ENCODE measurements around the gene NRG3.

The NRG3 gene

DNA sequence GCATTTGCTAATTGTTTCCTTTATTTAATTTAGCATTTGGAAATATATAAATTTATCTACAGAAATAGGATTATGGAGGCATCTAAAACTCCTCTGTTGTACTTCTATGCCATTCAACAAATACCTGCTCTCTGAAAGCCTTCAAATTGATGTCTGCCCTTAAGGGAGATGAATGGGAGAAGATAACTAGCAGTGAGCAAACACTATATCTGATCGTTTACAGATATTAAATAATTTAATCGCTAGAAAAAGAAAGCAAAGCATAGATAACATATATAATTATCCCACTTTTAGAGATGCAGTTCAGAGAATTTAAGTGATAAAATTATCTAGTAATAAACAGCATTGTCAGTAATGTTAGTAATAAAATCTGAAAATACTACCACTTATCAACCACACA is 524.9 kb downstream of the NRG3 start:
- no peak for DNase-seq

DNA sequence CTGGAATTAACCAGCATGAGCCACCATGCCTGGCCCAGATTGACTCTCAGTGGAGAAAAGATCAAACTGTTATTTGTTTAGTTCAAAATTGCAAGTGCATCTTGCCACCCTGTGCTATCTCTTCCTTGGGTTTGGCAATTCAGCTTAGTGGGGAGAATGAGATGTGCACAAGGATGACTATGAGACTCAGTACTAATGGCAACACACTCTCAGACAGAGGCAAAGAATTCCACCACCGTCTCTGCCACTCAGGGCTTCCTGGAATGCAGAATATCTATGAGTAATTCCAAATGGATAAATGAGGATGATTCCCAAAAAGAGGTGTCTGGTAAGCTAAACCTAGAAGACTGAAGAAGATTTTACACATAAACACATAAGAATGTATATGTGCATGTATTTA is 525.8 kb downstream of the NRG3 start:
- DNase-seq: no peak

DNA sequence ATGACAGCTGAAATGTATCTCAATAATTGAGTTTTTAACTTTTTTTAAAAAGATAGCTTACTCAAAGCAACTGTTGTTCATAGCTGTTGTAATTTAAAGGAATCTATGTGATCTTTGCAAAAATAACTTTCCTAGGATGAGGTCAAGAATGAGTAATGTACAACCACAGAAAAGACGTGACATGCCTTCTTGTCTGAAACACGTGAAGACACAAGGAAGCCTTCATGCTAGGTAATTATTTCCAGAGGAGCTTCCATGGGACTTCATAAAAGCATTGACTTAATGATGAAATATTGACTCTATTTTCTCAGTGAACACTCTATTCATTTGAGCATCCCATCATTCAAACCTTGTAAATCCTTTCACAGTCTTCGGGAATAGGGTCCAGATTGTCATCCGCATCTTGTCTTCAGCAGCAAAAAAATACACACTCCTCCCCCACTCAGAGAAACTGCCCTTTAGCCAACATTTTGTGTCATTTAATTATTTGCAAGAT is 528.0 kb downstream of the NRG3 start:
- DNase-seq: no peak

DNA sequence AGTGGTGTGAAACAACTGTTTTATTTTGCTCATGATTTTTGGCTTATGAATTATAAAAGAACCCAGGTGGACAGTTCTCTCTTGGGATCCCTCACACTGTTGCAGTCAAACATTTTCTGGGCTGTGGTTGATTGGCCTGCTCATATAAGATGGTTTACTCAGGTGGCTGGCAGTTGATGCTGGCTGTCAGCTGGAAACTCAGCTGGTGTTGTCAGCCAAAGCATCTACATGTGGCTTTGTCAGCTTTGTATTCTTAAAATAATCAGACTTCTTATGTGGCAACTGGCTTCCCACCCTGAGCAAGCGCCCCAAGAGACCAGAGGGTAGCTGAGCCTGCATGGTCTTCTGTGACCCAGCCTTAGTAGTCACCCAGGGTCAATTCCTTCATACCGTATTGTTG is 534.7 kb downstream of the NRG3 start:
- no peak for DNase-seq

DNA sequence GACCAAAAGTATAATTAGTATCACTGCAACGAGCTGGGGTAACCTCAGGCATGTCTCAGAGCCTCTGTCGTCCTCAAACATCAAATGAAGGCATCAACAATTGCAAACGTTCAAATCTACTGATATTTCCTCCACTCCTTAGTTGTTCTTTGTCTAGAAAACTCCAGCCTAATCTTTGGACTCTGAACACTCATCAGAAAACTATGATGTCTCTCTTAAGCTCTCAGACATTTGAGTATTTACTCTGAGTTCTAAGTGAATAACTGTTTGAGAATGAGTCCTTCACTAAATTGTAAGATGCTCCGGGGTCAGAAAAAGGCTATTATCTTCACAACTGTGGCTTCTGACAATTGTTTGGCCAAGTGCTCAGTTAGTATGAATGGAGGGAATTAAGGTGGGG is 536.4 kb downstream of the NRG3 start:
- no peak for DNase-seq

DNA sequence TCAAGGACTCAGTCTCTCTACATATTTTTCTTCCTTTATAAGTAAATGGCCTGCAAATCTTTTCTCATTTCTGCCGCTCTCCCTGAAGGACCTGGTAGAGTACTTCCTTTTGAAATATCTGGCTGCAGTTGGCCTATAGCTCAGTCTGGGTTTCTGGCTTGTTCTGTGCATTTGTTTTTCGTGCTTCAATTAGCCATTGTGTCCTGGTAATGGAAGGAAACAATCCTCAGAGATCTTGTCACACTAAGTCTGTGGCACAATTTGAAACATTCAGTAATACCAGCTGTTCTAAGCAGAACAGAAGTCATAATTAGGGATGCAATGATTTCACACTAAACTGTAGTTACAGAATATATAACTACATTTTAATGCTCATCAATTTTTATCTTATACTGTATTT is 545.0 kb downstream of the NRG3 start:
- DNase-seq: no peak

DNA sequence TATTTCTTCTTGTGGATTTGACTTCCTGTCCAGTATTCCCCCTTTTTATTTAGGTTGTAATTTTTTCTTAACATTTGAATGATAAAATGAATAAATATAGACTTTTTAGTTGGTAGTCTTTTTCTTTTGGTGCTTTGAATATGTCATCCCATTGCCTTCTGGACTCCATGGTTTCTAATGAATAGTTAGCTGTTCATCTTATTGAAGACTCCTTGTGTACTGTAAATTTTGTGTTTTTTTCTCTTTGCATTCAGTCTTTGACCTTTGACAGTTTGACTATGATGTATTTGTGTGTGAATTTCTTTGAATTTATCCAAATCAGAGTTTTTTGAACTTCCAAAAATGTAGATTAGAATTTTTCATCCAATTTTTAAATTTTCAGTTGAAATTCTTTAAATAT is 554.3 kb downstream of the NRG3 start:
- DNase-seq: no peak

DNA sequence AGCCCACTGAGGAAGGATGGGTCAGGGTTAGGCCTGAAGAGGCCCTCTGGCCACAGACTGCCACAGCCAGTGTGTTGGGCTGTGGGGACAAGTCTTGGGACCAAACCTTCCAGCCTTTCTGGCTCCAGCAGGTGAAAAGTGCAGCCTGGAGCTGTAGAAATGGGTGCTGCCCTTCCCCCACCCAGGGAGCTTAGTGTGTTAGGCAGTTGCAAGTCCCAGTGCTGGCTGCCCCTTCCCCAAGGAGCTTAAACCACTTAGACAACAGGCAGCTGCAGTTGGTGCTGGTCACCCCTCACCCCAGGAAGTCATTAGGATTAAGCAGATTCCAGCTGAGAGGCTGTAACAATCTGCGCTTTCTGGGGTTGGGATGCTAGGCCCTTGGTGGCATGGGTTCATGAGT is 563.3 kb downstream of the NRG3 start:
- no peak for DNase-seq

DNA sequence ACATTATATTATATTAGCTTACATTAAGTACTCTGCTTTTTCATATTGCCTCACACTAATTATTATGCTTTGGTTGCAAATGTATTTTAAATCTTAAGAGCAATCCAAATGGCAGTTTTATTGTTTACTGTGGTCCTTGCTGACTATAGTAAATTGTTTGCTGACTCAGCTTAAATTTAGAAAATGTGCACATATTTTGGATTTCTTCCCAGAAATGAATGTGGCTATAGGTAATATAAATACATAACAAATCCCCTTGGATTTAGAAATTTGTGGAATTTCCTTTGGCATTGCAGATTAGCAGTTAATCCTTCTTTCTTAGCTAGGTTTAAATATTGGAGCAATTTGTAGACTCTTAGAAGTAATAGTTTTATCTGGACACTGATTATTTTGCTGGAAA is 565.8 kb downstream of the NRG3 start:
- DNase-seq: no peak

DNA sequence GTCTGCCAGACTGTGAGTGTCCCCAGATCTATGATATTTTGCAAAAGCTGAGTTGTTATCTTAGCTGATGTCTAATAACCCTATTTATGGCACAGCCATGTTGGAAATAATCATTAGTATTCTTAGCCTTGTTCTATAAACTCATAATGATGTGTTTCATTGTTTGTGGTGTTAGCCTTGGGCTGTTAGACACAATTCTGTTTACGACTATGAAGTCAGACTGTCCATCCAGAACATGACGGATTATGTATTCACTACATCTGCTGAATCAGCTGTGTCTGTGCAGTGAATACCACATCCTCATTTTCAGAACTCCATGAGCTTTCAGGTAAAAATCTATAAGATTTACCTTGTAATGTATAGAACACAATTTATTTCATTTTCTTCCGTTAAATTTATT is 577.1 kb downstream of the NRG3 start:
- no peak for DNase-seq

DNA sequence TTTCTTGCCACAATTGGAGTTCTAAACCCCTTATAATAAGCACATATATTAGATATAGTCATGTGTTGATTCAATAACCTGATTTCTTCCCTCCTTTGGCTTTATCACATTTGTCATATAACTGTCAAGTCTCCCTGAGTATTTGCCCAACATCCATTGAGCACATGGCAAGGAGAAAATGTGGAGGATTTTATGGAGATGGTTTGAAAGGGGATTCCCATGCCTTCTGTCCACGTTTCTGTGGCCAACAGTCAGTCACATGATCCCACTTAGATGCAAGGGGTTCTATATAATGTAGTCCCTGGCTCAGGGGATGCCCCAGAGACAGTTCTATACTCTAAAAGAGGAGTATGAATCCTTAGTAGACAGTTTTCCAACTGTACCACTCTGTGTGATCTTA is 577.7 kb downstream of the NRG3 start:
- no peak for DNase-seq

DNA sequence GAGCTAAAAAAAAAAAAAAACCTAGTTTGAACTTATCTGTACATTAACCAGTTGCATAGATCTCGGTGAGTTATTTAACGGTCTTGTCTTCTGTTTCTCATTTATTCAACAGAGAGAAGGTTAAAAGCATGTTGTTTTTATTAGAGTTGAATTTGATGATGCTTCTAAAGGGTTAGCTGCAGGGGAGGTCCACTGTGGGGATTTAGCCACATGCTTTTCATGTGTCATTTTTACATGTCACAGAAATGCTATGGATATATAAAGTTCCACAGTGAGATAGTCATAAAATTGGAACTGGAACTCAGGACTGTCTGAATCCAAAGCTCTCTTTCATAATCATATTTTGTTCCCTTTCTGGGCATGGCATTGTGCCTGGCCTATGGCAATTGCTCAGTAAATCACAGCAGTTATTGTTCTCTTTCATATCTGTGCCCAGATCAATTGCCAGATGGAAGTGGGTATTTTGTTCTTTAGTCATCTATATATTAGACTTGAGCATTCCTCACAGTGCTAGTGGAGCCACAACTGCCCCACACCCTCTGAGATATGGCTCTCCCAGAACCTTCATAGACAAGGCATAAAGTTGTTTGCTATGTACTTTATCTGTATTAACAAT is 578.8 kb downstream of the NRG3 start:
- DNase-seq: no peak

DNA sequence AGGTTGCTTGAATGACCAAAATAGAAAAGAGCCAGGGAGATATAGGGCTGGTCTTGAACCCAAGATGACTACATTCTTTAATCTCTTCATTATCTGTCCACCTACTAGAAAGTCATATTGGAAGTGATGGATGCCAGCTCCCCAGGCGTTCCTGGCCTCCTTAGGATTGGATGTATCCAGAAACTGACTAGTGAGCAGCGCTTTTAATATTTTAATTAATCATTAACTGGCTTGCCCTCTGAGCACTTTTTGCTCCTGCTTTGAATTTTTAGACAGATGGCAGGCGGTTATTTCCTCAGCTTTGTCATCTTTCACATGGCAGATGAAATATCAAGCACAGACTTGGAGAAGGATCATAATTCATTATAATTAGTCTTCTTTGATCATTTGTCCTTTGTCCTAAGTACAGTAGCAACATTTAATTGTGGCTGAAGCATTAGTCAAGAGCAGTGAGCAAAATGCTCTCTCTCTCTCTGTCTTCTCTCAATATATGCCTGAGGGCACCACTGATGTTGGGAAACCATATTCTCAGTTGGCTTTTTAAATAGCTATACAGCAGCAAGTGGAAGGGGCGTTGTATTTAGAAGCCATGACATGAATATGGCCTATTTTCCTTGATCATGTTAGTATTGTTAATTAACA is 588.0 kb downstream of the NRG3 start:
- DNase-seq: no peak

DNA sequence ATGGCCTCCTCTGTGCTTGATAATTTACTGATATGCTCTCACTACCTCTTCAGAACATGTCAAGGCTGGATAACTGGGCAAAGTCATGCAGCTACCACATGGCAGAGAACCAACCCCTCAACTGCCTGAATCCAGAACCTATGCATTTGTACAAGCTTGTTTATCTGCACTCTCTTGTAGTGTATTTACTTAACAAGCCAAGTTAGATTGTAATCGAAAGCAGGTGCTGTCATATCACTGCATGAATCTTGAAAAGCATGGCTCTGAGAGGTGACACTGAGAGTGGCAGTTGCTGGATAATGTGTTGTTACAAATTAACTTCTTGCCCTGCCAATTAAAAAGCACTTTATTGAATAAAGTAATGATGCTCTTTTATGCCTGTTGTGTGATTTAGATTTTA is 588.6 kb downstream of the NRG3 start:
- no peak for DNase-seq

DNA sequence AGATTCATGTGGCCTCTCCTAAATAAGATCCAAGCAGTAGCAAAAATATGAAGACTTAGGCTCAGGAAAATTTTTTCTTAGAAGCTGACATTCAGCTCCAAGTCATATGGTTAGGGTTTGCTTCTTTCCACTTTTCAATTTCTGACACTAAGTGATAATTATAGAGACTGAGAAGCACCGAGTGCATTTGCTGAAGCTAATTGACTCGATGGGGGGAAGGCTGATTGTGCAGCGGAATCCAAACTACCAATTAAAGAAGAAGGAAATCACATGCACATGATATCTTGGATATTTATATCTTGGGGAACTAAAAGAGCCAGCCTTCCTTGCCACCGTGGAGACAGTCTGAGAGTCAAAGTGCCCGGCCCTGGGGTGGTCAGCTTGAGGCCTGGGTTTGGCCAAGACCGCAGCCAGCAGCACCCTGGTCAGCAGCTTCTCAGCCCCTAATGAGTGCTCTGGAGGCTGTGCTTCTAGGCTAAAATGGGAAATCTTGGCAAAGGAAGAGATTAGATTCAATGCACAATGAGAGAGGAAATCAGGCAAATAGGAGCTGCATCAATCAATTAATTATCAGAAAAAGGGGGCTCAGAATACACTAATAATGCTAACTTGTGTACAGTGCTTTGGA is 589.3 kb downstream of the NRG3 start:
- DNase-seq: no peak

DNA sequence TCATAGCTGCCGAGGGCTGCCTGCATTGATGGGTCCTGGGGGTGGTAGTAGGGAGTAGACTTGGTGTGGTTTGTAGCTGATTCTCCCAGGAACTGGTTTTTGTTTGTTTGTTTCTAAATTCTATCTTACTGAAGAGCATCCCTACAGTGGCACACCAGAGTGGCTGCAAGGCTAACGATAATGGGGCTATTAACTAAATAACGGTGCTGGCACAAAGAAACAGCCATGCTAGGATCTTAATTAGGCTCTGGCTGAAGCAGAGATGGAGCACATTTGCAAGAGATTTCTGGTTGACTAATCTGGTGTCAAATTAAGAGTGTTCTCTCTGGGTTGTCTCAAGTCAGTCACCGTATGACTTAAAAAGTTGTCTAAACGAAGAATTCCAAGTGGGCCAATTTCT is 590.0 kb downstream of the NRG3 start:
- DNase-seq: no peak

DNA sequence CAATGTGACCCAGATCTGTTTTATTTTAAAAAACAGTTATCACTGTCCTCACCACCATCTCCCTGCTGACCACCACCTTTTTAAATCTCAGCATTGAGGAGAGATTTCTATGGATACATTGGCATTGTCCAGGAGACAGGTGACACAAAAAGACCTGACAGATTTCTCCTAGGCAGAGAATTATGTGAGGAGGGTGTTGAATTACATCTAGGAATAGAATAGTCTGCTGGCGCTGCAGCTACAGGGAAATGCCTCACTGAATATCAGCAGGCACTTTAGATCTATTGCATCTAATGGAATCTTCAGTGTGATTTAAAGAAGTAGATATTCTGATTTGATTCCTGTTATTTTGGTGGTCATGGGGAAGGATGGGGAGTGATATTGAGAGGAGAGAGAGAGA is 593.5 kb downstream of the NRG3 start:
- DNase-seq: no peak

DNA sequence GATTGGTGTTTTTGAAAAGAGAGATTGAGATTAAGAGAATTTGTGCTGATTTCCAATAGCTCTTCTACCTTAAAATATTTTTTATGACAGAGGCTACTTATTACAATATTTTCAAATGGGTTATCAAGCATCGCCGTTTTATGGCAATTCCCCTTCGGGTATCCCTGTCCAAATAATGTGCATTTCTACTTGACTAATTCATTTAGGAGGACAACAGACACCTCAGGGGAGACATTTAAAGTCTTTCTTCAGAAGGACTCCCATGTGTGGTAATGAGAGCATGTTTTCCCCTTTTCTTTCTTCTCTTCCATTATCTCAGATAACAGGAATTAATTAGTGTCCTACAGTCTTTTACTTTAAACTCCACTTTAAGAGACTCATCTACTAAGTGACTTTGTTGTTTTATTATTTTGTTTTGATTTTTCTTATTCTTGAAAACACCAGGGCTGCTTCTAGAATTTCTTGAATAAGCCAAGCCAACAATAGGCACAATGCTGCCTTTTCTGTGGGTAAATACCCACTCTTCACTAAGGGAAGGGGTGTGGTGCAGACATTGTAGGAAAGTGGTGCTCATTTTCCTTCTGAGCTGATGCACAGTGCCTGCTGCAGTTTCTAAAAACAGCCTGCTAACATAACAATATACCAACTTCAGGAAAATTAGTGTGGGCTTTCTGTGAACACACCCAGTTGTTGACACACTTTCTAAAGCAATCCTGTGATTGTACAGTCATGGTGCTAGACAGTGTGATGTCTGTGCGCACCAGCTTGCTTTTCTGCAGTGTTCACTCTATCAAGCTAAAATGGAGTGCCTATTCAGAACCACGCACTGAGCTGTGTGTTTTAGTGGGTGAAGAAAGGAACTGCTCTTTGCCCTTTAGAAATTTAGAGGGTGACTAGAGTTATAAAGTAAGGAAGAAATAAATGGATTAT is 597.7 kb downstream of the NRG3 start:
- DNase-seq: no peak

DNA sequence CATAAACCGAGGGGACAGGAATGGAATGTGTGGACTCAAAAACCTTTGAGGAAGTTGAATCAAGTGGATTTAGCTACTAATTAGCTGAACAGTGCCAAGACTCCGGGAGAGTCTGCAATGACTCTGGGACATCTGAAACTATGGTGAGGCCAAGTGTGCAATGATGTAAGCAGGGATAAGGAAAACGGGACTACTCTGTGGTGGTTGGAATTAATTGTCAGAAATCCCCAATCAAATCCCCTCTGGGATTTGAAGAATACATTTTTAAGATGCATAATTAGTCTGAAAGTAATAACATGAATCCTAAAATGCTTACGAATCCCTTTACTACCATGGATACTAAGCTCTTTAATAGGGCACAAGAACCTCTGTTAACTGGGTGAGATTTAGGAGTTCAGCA is 602.8 kb downstream of the NRG3 start:
- DNase-seq: no peak

DNA sequence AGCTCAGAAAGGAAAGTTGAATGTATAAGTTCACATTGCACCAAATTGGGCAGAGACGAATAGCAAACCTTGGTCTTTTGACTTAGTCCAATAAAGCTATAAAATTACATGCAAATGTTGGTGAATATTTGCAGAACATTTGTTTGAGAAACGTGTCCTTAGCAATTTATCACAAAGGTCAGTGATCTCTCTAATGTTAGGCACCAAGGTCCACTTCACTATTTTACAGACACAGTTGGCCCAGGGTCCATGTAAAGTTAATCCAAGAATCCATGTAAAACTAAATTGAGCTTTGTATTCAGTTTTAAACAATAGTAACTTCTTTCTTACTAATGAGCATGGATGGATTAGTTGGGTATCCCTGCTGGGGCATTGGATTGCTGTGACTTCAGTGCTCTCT is 617.7 kb downstream of the NRG3 start:
- DNase-seq: no peak

DNA sequence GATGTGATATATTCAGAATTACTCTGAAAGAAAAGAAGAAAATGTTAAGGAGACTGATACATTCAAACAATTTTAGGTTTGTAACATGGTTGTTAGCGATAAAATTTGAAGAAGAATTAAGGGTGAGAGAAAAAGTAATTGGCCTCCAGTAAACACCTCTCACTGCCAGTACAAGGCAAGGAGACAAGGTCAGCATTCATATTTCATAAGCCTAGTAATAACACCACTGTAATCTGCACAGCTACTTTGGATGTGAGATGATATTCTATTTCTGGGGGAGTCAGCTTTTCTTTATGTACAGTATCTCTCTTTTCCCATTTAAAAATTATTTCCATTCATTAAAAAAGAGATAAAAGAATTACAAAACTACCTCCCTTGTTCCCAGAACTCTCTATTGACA is 621.1 kb downstream of the NRG3 start:
- DNase-seq: no peak

DNA sequence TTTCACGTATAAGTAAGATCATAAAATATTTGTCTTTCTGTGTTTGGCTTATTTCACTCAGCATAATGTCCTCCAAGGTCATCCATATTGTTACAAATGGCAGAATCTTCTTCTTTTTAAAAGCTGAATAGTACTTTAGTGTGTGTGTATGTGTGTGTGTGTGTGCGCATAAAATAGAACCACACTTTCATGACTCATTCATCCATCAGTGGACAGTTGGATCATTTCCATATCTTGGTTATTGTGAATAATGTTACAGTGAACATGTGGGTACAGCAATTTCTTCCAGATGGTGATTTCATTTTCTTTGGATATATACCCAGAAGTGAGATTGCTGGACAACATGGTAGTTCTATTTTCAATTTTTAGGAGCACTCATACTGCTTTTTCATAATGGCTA is 622.4 kb downstream of the NRG3 start:
- no peak for DNase-seq

DNA sequence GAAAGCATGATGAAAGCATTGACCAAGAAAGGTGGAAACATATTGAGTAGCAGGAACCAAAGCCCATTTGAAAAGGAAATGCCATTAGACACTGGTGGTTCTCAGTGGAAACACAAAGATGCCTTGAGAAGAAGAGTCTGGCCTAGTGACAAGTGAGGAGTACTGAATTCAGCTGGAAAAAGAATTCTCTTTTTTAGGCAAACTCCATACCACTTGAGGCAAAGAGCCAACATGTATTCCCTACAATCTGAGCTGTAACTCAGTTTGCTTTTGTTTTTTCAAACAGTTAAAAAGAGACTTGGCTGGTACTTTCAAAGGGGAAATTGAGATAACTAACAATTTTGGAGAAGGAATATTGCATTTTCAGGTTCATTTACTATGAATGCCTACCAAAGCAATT is 624.0 kb downstream of the NRG3 start:
- no peak for DNase-seq

DNA sequence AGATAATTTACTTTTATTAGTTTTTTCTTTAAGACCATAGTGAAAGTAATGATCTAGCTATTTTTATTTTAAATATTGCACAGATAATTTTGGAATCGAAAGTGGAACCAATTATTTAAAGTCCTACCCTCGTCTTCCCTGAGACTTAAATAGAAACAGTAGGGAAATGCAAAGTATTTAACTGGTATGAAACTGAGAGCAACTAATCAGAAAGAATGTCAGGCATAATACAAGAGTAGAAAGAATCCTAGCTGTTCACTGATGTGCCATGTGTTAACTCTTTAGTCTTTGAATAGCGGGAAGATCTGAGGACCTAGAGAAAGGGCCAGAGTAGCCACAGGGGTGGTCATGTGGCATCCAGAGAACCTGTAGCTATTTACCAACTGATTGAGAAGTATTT is 630.0 kb downstream of the NRG3 start:
- no peak for DNase-seq

Measured in activated T-cell treated with anti-CD3 and anti-CD28 coated beads for 4 hours (primary cell).